Measurements from ENCODE around the gene HELB. TPM values are rescaled to one million over a fixed set of nuclear protein-coding genes. Genes with fewer than 3 reads are reported as not detected.

The HELB gene
- total RNA-seq, 1 experiment from 2014 or later: 10.0 TPM

GRCh38 chr12:66314278-66314677, 12.0 kb downstream of the HELB start:
- Histone ChIP-seq H4K20me1 (ENCODE audit: insufficient read depth) (no peaks in the 10 kb centered on the region), H3K27me3 (ENCODE audit: insufficient read depth, low read depth) (no peaks in the 10 kb centered on the region), H3K79me2 (ENCODE audit: low read depth) (no peaks in the 10 kb centered on the region), H3K4me2 (no peak overlapping the region), H3K4me1 (replicated peaks; ENCODE audit: insufficient read depth) (no peaks in the 10 kb centered on the region), H3K9me2 (ENCODE audit: insufficient read depth) (peaks cover 6% of the 10 kb centered on the region; the same call in 1 of the 2 replicates), H3K4me3 (no peak overlapping the region), H3K36me3 (ENCODE audit: low read depth) (no peaks in the 10 kb centered on the region), H2AFZ (no peak overlapping the region), H3K27ac (no peak overlapping the region), H3K9me3 (ENCODE audit: insufficient read depth, low read depth) (no peaks in the 10 kb centered on the region), H3F3A (ENCODE audit: insufficient read depth, low read depth) (no peaks in the 10 kb centered on the region)
- POLR2A ChIA-PET (ENCODE audit: unreplicated experiment): no interaction called here
- TF ChIP-seq EZH2 (IDR thresholded peaks at IDR 0.05; ENCODE audit: low read depth) (no peak), CTCF (conservative IDR thresholded peaks at IDR 0.05) (no peak)
- CTCF ChIA-PET: no interaction called here
- DNase-seq: no peak
- BruUV-seq (replicated peaks): no TSS peak
- intact Hi-C loops (cut with micrococcal nuclease; ENCODE audit: unreplicated experiment): no loop called here

GRCh38 chr12:66319266-66319954, 17.1 kb downstream of the HELB start:
- H3K79me2 ChIP-seq (ENCODE audit: low read depth): no peaks in the 10 kb centered on the region
- no peak overlapping the region for H2AFZ ChIP-seq
- no peaks in the 10 kb centered on the region for H4K20me1 ChIP-seq (ENCODE audit: insufficient read depth)
- H3K27ac ChIP-seq: no peak overlapping the region
- H3K9me2 ChIP-seq (ENCODE audit: insufficient read depth): peaks cover 6% of the 10 kb centered on the region; the same call in 1 of the 2 replicates
- no peaks in the 10 kb centered on the region for H3F3A ChIP-seq (ENCODE audit: insufficient read depth, low read depth)
- intact Hi-C loops (cut with micrococcal nuclease; ENCODE audit: unreplicated experiment): no loop called here
- no peaks in the 10 kb centered on the region for H3K9me3 ChIP-seq (ENCODE audit: insufficient read depth, low read depth)
- ChIA-PET POLR2A (ENCODE audit: unreplicated experiment) (no interaction called here), CTCF (no interaction called here)
- TF ChIP-seq CTCF (conservative IDR thresholded peaks at IDR 0.05) (no peak), EZH2 (IDR thresholded peaks at IDR 0.05; ENCODE audit: low read depth) (no peak)
- DNase-seq: no peak
- no TSS peak for BruUV-seq (replicated peaks)
- no peak overlapping the region for H3K4me2 ChIP-seq
- no peaks in the 10 kb centered on the region for H3K4me1 ChIP-seq (replicated peaks; ENCODE audit: insufficient read depth)
- no peaks in the 10 kb centered on the region for H3K36me3 ChIP-seq (ENCODE audit: low read depth)
- no peak overlapping the region for H3K4me3 ChIP-seq
- H3K27me3 ChIP-seq (ENCODE audit: insufficient read depth, low read depth): no peaks in the 10 kb centered on the region

GRCh38 chr12:66320996-66321395, 18.7 kb downstream of the HELB start:
- H3K9me2 ChIP-seq (ENCODE audit: insufficient read depth): peaks cover 6% of the 10 kb centered on the region; the same call in 1 of the 2 replicates
- H3K4me3 ChIP-seq: no peak overlapping the region
- no peaks in the 10 kb centered on the region for H4K20me1 ChIP-seq (ENCODE audit: insufficient read depth)
- no peak overlapping the region for H3K27ac ChIP-seq
- no peaks in the 10 kb centered on the region for H3K4me1 ChIP-seq (replicated peaks; ENCODE audit: insufficient read depth)
- no peaks in the 10 kb centered on the region for H3F3A ChIP-seq (ENCODE audit: insufficient read depth, low read depth)
- no peaks in the 10 kb centered on the region for H3K27me3 ChIP-seq (ENCODE audit: insufficient read depth, low read depth)
- TF ChIP-seq EZH2 (IDR thresholded peaks at IDR 0.05; ENCODE audit: low read depth) (no peak), CTCF (conservative IDR thresholded peaks at IDR 0.05) (no peak)
- H3K79me2 ChIP-seq (ENCODE audit: low read depth): no peaks in the 10 kb centered on the region
- no peak overlapping the region for H3K4me2 ChIP-seq
- POLR2A ChIA-PET (ENCODE audit: unreplicated experiment): no interaction called here
- H2AFZ ChIP-seq: no peak overlapping the region
- no TSS peak for BruUV-seq (replicated peaks)
- no peak for DNase-seq
- intact Hi-C loops (cut with micrococcal nuclease; ENCODE audit: unreplicated experiment): no loop called here
- CTCF ChIA-PET: no interaction called here
- no peaks in the 10 kb centered on the region for H3K9me3 ChIP-seq (ENCODE audit: insufficient read depth, low read depth)
- no peaks in the 10 kb centered on the region for H3K36me3 ChIP-seq (ENCODE audit: low read depth)
